ENCODE data around the gene GPR141.
"Not testable (repeated sequence)": the region's sequence is repeated elsewhere in the genome, so short reads cannot be mapped to it uniquely, and the experiment has no call there.

The GPR141 gene

DNA sequence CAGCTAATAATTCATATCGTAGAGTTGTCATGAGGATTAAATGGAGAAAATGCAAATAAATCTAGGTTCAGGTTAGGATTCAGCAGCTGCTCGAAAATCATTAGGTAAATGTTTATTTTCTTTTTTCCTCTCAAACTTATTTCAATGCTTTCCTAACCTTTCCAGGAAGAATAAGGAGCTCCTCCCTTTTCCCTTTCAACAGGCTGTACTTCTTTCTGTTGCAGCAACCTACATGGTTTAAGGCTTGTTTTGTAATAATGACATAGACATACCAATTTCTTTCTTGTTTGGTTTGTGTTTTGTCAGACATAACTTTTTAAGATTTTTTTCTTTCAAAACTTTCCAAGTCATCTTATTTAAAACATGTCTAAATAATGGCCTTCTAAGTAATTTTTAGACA is 18.2 kb downstream of the GPR141 start:
- no peak for DNase-seq (ENCODE audit: low read depth)
- H3K4me3 ChIP-seq (ENCODE audit: low read length), result no peak overlapping the region
- TF ChIP-seq, protein P1, sequence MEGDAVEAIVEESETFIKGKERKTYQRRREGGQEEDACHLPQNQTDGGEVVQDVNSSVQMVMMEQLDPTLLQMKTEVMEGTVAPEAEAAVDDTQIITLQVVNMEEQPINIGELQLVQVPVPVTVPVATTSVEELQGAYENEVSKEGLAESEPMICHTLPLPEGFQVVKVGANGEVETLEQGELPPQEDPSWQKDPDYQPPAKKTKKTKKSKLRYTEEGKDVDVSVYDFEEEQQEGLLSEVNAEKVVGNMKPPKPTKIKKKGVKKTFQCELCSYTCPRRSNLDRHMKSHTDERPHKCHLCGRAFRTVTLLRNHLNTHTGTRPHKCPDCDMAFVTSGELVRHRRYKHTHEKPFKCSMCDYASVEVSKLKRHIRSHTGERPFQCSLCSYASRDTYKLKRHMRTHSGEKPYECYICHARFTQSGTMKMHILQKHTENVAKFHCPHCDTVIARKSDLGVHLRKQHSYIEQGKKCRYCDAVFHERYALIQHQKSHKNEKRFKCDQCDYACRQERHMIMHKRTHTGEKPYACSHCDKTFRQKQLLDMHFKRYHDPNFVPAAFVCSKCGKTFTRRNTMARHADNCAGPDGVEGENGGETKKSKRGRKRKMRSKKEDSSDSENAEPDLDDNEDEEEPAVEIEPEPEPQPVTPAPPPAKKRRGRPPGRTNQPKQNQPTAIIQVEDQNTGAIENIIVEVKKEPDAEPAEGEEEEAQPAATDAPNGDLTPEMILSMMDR (conservative IDR thresholded peaks at IDR 0.05; ENCODE audit: low read length), result no peak

DNA sequence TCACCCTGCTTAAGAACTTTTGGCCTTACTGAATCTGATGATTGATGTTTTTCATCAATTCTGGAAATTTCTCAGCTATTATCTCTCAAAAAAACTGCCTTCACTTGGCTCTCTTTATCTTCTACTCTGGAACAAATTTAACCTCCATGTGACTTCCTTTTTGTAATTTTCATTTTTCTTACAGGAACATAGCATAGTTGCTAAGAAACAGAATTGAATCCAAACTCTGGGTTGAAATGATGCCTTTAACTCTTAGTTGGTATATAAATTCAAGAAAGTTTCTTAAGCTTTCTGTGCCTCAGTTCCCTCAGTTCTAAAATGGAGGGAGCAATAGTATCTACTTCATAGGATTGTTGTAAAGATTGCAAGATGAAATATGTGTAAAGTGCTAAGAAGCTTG is 19.8 kb downstream of the GPR141 start:
- DNase-seq (ENCODE audit: low read depth), result no peak
- H3K4me3 ChIP-seq (ENCODE audit: low read length), result no peak overlapping the region
- TF ChIP-seq, protein P1 (conservative IDR thresholded peaks at IDR 0.05; ENCODE audit: low read length), result no peak

DNA sequence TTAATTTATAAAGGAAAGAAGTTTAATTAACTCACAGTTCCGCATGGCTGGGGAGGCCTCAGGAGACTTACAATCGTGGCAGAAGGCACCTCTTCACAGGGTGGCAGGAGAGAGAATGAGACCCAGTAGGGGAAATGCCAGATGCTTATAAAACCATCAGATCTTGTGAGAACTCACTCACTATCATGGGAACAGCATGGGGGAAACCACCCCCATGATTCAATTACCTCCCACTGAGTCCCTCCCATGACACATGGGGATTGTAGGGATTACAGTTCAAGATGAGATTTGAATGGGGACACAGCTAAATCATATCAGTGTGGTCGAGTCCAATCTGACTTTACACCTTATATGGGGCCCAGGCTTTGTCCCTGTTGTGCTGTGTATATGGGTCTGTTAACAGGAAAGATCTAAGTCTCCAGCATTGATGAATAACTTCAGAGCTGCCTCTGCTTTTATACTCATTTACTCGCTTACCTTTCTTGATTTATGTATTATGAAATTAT is 20.8 kb downstream of the GPR141 start:
- H3K4me3 ChIP-seq (ENCODE audit: low read length); DNase-seq (ENCODE audit: low read depth): not testable (repeated sequence)

DNA sequence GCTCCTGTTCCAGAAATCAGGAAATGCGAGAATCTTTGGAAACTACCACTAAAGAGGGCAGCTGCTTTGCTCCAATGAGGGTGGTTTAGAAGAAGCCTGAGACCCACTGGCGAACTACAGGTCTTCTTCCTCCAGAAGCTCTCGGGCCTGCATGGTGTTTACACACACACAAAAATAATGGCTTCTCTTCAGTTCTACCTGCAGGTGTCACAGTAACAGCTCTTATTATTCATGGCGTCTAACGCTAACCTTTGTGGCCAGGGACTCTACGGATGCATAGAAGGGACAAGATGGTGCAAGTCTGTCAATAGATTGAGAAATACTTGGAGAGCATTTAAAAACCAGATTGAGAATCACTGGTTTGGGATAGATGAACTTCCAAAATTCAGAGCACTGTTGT is 22.4 kb downstream of the GPR141 start:
- no peak for DNase-seq (ENCODE audit: low read depth)
- TF ChIP-seq, protein P1 (conservative IDR thresholded peaks at IDR 0.05; ENCODE audit: low read length), result no peak
- H3K4me3 ChIP-seq (ENCODE audit: low read length), result no peak overlapping the region

DNA sequence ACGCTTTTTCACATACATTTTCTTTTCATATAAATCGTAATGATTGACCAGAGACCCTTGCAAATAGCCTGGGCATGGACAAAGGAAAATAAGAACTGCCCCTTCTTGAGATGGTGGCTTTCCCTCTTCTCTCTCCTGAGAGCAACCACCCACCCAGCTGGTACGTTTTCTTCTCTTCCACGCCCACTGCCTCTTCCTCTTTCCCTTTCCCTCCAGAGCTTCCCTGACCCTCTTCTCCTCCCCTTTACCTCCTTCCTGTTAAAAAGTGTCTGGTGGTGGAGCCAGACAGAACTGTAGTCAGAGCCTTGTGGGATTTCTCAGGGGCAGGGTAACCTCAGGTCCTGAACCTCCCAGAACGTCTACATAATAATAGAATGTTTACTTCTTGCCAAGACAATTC is 23.2 kb downstream of the GPR141 start:
- no peak overlapping the region for H3K4me3 ChIP-seq (ENCODE audit: low read length)
- no peak for DNase-seq (ENCODE audit: low read depth)
- TF ChIP-seq, protein P1 (conservative IDR thresholded peaks at IDR 0.05; ENCODE audit: low read length), result no peak

DNA sequence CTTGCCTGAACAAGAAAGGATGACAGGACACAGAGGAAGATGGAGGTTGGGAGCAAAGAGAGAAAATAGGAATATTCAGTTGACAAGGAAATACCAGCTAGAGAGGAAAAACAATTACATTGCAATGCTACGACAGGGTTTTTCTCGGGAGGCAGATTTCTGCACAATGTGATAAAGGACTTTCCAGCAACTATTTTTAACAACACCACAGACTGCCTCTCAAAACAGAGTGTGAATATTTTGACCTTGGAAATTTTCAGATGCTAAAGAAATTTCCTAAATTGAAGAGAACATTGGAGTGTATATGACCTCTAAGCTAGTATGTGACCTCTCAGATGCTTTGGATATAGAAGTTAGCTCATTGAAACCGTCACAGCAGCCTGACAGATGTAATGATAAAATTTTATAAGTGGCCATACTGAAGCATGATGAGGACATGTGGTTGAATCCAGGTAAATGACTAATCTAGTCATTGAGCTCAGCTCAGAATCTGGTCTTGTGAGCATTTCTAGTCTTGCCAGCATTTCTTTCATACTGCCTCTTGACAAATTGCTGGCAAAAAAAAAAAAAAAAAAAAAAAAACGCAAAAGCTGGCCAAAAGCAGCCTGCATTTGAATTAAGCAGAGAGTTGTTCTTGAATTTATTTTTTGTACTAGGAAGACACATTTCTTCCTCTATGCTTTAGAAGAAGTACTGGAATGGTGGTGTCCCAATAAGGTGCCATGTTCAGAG is 24.4 kb downstream of the GPR141 start:
- no peak for DNase-seq (ENCODE audit: low read depth)
- H3K4me3 ChIP-seq (ENCODE audit: low read length), result no peak overlapping the region
- TF ChIP-seq, protein P1 (conservative IDR thresholded peaks at IDR 0.05; ENCODE audit: low read length), result no peak

DNA sequence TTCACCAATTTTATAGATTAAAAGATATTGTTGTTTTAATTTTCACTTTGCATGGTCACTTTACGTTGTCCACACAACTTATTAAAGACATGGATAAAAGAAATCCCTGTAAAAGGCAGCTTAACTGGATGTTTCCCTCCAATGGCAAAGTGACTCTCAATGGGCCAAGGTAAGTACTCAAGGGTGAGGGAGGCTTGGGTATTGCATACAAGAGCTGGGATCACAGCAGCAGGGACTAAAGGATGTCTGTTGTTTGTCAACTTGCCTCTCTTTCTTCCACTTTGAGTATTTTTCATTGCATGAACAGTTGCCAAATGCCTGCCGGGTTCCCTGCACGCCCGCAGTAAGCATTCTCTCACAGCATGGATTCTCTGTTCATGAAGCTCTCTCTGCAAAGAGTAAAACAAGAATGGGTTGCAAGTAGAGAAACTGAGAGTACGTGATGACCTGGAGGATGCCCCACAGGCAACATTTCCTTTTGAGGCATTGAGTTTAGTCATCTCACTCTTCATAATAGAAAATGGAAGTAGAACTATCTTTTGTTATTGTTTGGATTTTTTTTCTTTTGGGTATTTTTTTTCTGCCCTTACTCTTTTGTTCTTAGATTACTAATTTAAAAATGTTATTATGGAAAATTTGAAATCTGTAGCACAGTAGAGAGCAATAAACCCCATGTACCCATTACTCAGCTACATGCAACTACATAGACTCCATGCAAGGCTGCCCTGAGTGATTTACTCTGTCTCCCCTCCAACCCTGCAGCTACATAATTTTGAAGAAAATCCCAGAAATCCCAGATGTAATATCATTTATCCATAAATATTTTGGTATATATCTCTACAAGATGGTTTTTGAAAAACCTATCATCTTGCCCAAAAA is 26.3 kb downstream of the GPR141 start:
- no peak overlapping the region for H3K4me3 ChIP-seq (ENCODE audit: low read length)
- TF ChIP-seq, protein P1 (conservative IDR thresholded peaks at IDR 0.05; ENCODE audit: low read length), result no peak
- DNase-seq (ENCODE audit: low read depth), result no peak
